GM18517 (cell line): ENCODE measurements around the gene CARD11.
A peak's percentile ranks its signal among the peaks of the same experiment; 100 is the strongest.

ENCODE experiments used
- ATAC-seq: cut with Tn5 transposase; IDR thresholded peaks from one replicate; pipeline ENCODE4 v1.9.1; 2021; ENCODE audit warnings: mild to moderate bottlenecking, moderate library complexity; ENCODE audit not compliant: unreplicated experiment

CARD11 gene

DNA sequence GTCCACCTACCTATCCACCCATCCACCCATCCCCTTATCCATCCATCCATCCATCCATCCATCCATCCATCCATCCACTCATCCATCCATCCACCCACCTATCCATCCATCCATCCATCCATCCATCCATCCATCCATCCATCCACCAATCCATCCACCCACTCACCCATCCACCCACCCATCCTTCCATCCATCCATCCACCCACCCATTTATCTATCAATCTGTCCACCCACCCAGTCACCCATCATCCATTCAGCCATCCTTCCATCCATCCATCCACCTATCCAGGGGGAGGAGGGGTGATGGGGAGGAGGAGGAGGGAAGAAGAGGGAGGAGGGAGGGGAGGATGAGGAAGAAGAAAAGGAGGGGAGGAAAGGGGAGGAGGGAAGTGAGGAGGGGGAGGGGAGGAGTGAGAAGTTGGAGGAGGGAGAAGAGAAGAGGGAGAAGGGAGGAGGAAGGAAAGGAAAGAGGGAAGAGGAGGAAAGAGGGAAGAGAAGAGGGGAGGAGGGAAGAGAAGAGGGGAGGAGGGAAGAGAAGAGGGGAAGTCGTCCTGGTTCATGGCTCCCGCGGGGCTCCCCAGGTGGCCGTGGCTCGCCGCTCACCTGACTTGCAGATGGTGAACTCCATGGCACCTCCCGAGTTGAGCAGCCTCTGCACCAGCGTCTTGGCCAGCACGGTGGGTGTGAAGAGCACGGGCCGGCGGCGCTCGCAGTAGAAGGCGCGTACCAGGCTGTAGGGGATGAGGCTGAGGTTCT, 130.8 kb downstream of the CARD11 start:
- no peak for ATAC-seq

GRCh38 chr7:2911466-2911865, 132.2 kb downstream of the CARD11 start:
- no peak for ATAC-seq

DNA sequence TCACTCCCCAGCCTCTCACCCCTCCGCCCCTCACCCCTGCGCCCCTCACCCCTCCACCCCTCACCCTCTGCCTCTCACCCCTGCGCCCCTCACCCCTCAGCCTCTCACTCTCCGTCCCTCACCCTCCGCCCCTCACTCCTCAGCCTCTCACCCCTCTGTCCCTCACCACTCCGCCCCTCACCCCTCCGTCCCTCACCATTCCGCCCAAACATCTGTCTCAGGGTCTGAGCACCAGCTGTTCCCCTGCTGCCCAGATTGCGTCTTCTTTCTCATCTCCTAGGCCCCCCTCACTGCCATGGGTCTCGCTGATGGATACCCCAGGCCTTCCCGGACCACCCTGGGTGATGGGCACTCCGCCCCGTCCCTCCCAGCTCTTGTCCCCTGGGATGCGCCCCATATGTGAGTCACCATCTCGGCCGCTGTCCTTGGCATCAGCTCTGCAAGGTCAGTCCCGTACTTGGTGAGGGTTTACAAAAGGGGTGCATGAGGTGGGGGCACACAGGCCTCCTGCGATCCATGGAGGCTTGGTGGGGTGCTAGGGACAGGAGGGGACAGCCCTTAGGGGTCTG, 134.1 kb downstream of the CARD11 start:
- ATAC-seq, result no peak

DNA sequence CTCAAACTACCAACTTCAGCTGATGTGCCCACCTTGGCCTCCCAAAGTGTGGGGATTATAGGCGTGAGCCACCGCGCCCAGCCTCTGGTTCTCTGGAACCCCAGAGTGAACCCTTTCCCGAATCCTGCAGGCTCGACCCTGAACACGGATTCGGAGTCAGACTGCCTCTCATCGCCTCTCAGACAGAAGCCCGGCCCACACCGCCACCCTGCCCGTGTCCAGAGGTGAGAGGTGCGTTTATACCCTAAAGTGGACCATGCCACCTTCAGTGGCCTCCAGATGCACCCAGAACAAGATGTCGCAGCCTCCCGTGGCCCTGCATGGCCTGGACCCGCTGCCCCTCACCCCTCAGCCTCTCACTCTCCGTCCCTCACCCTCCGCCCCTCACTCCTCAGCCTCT, 134.6 kb downstream of the CARD11 start:
- no peak for ATAC-seq

DNA sequence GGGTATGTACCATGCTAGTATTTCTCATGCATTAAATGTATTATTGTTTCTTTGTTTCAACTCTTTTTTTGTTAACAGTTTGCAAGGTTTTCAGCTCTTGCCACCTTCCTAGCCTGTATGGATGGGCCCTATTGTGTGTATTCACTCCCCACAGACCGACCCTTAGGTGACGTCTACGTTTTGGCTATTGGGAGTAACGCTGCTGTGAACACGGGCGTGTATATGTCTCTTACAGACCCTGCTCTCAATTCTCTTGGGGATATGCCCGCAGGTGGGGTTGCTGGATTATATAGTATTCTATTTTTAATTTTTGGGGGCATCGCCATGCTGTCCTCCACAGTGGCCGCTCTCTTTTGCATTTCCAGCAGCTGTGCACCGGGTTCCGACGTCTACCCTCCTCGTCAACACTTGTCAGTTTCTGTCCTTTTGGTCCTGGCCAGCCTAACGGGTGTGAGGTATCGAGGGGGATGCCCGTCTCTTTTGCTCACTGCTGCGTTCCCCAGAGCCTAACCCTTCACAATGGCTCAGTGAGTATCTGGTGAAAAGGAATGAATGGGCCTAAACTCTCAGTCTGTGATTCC, 135.5 kb downstream of the CARD11 start:
- ATAC-seq, result no peak

- ATAC-seq, result no peak
These were observed 137.3 kb downstream of the CARD11 start for GRCh38 chr7:2906197-2906931.

DNA sequence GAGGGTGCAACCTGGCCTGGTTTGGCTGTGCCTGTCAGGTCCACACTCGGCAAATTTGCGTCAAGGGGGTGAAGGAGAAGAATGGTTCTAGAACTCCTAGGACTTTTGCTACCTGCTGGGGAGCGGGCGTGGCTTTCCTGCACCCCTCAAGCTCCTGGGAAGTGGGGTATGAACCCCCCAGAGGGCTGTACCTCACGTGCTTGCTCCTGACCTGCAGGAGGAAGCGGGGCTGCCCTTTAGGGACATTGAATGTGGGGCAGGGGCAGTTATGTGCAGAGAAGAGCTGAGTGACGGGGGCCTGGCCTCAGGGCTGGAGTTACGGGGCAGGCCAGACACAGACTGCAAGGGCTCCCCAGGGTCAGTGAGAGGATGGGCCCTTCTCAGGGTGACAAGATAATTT, 138.2 kb downstream of the CARD11 start:
- ATAC-seq, result no peak

- ATAC-seq, result no peak
These were observed 138.6 kb downstream of the CARD11 start for GRCh38 chr7:2905027-2905426.

DNA sequence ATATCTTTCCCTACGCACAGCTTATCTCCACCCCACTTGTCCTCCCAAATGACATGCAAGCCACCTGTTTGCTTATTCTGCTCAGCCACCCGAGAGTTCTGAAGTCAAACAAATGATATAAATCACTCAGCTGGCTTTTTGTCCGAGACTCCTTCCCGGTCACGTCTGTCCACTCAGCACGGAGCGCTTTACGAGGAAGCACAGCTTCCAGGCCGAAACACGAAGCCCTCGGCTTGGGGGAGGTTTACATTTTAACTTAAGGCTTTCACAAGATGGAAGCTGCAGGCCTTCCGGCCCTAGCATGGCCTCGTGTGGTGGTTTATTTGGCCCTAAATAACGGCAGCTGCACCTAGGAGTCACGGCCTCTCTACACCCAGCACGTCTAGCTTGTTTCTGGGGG, 139.5 kb downstream of the CARD11 start:
- ATAC-seq, result no peak

DNA sequence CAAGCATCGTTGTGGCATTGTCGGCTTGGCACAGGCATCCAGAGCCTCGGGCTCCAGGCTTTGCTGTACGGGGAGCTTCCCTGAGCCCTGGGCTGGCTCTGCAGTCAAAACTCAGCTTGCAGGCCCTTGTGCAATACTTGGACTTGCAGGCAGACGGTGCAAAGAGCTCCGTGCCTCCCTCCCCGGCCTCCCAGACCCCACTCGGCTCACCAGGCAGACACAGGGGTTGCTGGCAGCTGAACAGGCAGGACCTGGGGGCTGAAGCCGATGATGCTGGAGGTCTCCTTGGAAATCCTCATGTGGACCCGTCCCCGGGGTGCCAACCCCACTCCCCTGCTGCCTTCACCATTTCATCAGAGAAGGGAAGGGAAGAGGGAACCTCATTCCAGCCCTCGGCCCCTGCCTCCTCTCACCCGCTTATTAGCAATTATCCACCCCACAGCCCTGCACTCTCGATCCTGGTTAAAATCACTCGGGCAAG, 139.9 kb downstream of the CARD11 start:
- no peak for ATAC-seq

DNA sequence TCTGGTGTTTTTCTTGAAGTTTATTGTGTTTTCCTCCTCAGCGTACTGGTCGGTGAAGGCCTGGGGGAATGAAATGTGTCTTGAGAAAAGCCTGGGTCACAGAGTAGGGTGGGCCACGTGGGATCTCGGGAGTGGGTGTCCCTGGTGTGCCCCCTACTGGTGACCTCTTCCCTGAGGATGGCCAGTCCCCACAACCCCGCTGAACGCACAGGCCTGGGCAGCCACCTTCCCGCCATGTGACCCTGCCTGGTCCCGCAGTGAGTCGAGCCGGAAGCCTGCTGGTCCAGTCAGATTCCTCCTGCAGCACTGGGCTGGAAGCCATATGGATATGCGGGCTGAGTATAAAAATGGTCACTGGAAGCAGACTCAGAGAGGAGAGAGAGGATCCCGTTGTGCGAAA, 146.6 kb downstream of the CARD11 start:
- no peak for ATAC-seq

DNA sequence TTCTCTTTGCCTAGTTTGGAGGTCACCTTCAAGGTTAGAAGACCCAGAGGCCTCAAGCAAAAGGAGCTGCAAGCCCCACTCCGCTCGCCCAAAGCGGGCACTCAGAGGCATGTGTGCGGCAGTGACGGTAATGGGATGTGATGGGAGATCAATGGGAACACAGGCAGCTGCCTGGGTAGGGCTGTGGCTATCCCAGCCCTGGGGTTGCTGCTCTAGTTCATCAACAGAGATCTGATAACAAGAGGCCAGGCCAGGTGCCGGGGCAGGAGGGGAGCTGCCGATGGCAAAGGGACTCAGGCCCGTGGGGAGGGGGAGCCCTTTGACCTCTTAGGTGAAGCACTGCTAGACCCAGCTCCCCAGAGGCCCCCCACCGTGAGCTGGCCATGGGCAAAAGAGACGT, 147.5 kb downstream of the CARD11 start:
- ATAC-seq, result no peak

DNA sequence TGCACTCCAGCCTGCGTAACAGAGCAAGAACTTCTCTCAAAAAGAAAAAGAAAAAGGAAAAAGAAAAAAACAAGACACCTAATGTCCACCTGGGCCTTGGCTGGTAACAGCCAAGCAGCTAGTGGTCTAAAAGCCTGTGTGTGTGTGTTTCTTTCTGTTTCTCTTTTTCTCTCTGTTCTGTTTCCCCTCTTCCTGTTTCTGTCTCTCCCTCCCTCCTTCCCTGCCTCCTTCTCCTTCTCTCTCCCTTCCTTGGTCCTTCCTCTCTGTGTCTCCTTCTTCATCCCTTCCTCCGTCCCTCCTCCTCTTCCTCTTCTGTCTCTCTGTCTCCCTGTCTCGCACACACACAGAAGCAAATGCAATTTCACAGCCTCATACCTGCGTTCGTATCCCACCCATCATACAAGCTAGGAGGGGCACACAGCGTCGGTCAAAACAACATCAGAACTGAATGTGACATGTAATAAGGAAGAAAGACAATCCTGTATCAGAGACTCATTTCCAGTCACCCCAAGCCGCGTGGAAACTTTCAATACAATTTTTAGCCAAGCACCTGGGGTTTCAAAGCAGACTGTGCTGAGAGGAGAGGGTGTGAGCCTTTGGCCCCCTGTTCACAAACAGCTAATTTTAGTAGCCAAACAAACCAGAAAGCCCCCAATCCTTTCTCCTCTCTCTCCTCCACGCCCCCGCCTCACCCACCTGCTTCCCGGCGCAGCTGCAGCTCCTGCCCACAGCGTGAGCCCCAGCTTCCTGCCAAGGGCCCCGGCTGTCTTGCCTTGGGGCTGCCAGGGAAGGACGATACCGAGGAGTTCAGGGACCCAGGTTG, 149.3 kb downstream of the CARD11 start:
- peak; percentile 71 for ATAC-seq

DNA sequence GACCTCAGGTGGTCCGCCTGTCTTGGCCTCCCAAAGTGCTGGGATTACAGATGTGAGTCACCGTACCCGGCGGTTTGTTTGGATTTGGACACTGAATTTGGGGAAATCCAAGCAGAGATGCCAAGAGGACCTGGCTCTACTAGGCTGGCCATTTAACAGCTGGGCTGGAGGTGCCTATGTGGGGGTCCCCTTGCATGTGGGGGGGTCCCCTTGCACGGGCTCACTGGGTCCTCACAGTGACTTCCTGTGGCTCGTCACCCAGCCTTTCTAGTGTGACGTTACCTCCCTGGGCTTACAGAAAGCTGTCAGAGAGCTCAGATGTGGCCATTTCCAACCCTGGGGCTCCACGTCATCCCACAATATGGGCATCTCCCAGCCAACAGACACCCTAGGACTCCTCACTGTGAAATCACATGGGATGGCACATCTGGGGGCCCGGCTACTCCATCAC, 150.2 kb downstream of the CARD11 start:
- no peak for ATAC-seq

DNA sequence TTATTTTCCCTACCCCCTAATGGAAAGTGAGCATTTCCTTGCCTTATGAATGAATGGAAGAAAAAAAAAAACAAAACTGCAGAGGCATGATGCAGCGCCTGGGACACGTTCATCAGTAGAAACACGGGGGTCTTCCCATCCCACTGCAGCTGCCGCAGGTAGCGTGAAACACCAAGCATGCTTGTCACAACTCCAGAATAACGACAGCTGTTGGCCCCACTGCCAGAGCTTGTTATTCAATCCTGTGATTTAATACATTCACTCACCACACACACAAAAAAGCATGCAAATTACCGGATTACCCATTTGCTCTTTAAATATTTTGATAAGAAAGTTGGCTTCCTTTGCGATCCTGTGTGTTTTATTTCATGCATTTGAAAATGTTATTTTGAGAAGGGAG, 151.1 kb downstream of the CARD11 start:
- no peak for ATAC-seq

DNA sequence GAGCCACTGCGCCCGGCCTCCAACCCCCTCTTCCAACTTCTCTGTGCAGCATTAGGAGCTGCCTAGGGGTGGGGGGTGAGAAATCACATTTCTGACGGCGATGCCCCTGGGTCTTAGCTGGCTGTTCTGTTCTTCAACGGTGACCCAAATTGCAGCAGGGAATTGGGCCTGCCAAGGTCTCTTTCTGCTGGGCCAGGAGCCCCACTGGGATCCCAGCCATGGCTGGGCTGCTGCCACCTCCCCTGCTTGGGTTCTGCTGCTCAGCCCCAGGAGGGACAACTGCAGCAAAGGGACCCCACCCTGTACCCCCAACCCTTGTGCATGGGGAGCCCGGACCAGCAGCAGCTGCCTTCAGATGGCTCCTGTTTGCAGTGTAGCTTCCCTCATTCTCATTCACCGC, 155.9 kb downstream of the CARD11 start:
- no peak for ATAC-seq

DNA sequence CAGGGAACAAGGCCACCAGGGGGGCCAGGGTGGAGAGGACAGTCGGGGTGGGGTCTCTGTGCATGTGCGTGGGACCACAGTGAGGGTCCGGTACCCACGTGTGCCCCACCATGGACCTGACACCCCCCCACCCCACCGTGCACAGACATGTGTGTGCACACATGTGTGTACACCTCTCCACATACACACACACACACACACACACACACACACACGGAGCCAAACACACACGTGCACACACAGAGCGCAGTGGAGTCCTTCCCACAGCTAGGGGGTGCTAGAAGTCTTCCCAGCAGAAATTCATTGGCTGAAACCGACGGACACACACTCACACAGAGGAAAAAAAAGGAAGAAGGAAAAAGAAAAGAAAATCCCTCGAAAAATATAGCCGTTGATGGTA, 156.8 kb downstream of the CARD11 start:
- ATAC-seq, result no peak

GRCh38 chr7:2886391-2886790, 157.3 kb downstream of the CARD11 start:
- no peak for ATAC-seq

DNA sequence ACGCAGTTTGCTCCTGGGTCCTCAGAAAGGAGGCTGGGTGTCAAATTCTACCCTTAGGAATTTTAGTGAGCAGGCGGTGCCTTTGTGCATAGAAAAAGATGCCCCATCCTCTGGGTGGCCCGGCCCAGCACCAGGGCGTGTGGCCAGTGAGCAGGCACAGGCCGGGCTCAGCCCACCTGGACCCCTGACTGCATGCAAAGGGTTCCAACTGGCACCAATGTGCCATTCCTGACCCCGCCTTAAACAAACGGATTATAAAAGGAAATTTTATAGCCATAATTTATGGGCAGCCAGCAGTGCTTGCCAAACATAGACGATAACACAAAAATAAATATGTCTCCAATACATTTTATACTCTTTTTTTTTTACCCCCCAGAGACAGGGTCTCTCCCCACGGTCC, 159.5 kb downstream of the CARD11 start:
- no peak for ATAC-seq

DNA sequence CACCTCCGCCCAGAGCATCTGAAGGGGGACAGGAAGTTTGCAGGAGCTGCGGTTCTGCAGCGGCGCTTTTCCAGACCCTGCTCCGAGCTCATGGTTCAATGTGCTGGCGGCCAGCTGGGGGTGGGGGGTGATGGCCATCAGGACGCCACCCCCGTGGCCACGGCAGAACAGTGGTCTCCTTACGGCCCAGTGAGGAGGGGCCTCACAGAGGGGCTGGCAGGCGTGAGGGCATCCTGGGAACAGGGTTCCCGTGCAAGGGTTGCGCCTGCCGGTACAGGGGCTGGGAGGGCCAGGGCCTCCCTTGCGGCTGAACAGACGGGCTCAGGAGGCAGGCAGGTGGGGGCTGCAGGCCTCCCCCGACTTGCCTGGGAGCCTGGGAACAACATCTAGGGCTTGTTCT, 160.6 kb downstream of the CARD11 start:
- no peak for ATAC-seq

DNA sequence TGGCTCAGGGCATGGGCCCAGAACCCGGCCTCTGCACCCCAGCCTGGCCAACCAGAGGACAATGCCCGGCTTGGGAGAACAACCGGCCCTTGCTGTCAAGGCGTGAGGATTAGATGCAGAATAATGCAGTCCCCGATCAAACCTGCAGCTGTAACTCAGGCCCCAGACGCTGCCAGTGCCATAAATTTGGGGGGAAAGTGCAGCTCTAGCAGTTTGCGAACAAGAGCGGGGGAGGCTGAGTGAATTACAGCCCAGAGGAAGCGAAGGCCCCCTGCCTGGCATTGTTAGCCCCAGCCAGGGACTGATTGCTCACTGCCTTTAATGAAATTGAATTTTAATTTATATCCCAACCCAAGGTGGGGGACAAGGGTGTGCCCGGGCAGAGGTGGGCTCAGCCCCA, 161.6 kb downstream of the CARD11 start:
- ATAC-seq, result no peak
